Measurements from ENCODE around the gene NAP1L4.

NAP1L4 gene

GRCh38 chr11:2958251-2958650 is 33.9 kb downstream of the NAP1L4 start:
- Histone ChIP-seq H3K4me3 (ENCODE audit: insufficient read length, low read depth) (no peak overlapping the region), H3K9ac (ENCODE audit: insufficient read length, low read depth) (no peak overlapping the region), H3K9me3 (ENCODE audit: insufficient read depth, low read length) (no peaks in the 10 kb centered on the region), H3K36me3 (ENCODE audit: insufficient read depth, insufficient read length, low read length) (peaks cover 95% of the 10 kb centered on the region), H3K27me3 (ENCODE audit: insufficient read depth, insufficient read length) (no peaks in the 10 kb centered on the region), H3K4me1 (ENCODE audit: insufficient read depth, insufficient read length) (peaks cover 7% of the 10 kb centered on the region)
- DNase-seq (ENCODE audit: low read depth, low spot score): no peak
- TF ChIP-seq YY1 (IDR thresholded peaks at IDR 0.05; ENCODE audit: insufficient read depth, insufficient read length) (no peak), SUZ12 (IDR thresholded peaks at IDR 0.05; ENCODE audit: extremely low read depth, insufficient read depth, insufficient read length) (no peak), ZNF274 (IDR thresholded peaks at IDR 0.05; ENCODE audit: low read depth, low read length) (no peak)

GRCh38 chr11:2955906-2956476 is 36.1 kb downstream of the NAP1L4 start:
- Histone ChIP-seq H3K27me3 (ENCODE audit: insufficient read depth, insufficient read length) (no peaks in the 10 kb centered on the region), H3K4me3 (ENCODE audit: insufficient read length, low read depth) (no peak overlapping the region), H3K4me1 (ENCODE audit: insufficient read depth, insufficient read length) (peaks cover 4% of the 10 kb centered on the region), H3K9ac (ENCODE audit: insufficient read length, low read depth) (no peak overlapping the region), H3K36me3 (ENCODE audit: insufficient read depth, insufficient read length, low read length) (peaks cover 97% of the 10 kb centered on the region), H3K9me3 (ENCODE audit: insufficient read depth, low read length) (no peaks in the 10 kb centered on the region)
- DNase-seq (ENCODE audit: low read depth, low spot score): no peak
- TF ChIP-seq ZNF274 (IDR thresholded peaks at IDR 0.05; ENCODE audit: low read depth, low read length) (no peak), SUZ12 (IDR thresholded peaks at IDR 0.05; ENCODE audit: extremely low read depth, insufficient read depth, insufficient read length) (no peak), YY1 (IDR thresholded peaks at IDR 0.05; ENCODE audit: insufficient read depth, insufficient read length) (no peak)

DNA sequence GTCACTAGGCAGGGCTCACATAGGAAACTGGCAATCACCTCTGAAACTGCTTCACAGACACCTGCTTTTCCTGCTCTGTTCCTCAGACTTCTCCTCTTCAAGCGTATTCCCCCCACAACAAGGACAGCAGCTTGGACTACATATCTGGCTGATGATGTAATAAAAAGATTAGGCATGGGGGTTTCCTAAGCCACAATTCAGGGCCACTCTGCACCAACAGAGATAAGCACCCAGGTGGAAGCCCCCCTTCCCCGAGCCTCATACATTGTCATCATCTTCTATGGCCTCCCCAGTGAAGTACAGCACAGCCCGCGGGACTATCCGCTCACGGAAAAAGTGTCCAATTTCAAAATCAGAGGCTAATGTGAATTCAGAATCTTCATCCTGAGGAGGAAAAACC is 37.9 kb downstream of the NAP1L4 start:
- Histone ChIP-seq H3K9ac (ENCODE audit: insufficient read length, low read depth) (no peak overlapping the region), H3K27me3 (ENCODE audit: insufficient read depth, insufficient read length) (no peaks in the 10 kb centered on the region), H3K4me3 (ENCODE audit: insufficient read length, low read depth) (no peak overlapping the region), H3K9me3 (ENCODE audit: insufficient read depth, low read length) (no peaks in the 10 kb centered on the region), H3K4me1 (ENCODE audit: insufficient read depth, insufficient read length) (peaks cover 4% of the 10 kb centered on the region), H3K36me3 (ENCODE audit: insufficient read depth, insufficient read length, low read length) (peaks cover 99% of the 10 kb centered on the region)
- no peak for TF ChIP-seq SUZ12 (IDR thresholded peaks at IDR 0.05; ENCODE audit: extremely low read depth, insufficient read depth, insufficient read length)
- TF ChIP-seq YY1 (IDR thresholded peaks at IDR 0.05; ENCODE audit: insufficient read depth, insufficient read length): no peak
- no peak for TF ChIP-seq ZNF274 (IDR thresholded peaks at IDR 0.05; ENCODE audit: low read depth, low read length)
- no peak for DNase-seq (ENCODE audit: low read depth, low spot score)

DNA sequence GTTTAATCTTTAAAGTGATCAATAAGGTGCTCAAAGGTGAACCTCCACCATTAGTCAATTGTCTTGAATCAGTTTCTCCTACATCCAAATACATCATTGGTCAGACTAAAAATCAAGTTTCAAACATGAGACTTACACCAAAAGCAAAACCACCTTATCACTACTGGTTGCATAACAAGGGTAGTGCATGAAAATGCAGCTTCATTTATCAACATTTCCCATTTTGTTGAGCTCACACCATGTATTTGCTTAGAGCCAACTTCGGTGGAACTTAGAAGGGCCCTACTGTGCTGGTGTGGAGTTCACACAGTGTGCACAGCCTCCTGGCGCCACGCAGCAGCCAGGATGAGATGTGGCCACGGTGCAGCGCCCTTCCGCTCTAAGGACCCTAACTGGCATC is 39.8 kb downstream of the NAP1L4 start:
- Histone ChIP-seq H3K9ac (ENCODE audit: insufficient read length, low read depth) (no peak overlapping the region), H3K4me1 (ENCODE audit: insufficient read depth, insufficient read length) (peaks cover 12% of the 10 kb centered on the region), H3K36me3 (ENCODE audit: insufficient read depth, insufficient read length, low read length) (peaks cover 98% of the 10 kb centered on the region), H3K4me3 (ENCODE audit: insufficient read length, low read depth) (no peak overlapping the region), H3K9me3 (ENCODE audit: insufficient read depth, low read length) (no peaks in the 10 kb centered on the region), H3K27me3 (ENCODE audit: insufficient read depth, insufficient read length) (no peaks in the 10 kb centered on the region)
- DNase-seq (ENCODE audit: low read depth, low spot score): no peak
- TF ChIP-seq SUZ12 (IDR thresholded peaks at IDR 0.05; ENCODE audit: extremely low read depth, insufficient read depth, insufficient read length): no peak
- no peak for TF ChIP-seq ZNF274 (IDR thresholded peaks at IDR 0.05; ENCODE audit: low read depth, low read length)
- TF ChIP-seq YY1 (IDR thresholded peaks at IDR 0.05; ENCODE audit: insufficient read depth, insufficient read length): no peak

DNA sequence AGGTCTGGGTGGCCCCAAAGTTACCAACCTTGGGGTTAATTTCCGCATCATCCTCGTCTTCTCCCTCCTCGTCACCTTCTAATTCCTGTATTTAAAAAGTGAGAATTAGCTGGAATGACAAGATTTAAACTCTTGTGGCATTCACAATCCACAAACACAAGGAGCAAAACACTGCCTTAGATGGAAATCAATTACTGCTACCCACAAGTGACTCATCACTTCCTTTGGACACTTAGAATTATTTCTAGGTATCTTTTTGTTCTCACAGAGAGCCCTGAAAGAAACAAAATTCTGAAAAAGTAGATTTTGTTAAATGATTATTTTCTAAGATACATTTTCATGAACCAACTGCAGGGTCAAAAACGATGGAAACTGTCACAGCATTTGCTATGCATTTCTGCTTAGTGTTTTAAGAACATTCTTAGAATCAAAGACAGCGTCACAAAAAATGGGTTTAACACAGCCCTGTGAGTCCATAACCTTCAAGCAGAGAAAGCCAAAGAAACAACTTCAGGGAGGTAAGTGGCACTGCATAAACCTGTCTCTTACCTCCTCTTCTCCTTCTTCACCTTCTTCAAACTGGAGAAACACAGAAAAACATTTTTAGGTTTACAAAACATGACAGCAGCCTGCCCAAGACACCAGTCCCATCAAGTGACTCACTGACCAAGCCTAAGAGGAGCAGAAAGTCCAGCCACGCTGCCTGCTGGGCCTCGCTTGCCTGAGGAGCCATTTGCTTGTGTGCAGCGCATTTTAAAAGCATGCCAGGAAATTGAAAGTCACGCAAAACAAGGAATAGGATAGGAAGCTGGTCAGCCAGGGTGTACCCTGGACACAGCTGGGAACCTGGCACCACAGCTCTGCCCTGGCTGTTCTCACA is 40.7 kb downstream of the NAP1L4 start:
- no peak for TF ChIP-seq SUZ12 (IDR thresholded peaks at IDR 0.05; ENCODE audit: extremely low read depth, insufficient read depth, insufficient read length)
- TF ChIP-seq YY1 (IDR thresholded peaks at IDR 0.05; ENCODE audit: insufficient read depth, insufficient read length): no peak
- no peak for TF ChIP-seq ZNF274 (IDR thresholded peaks at IDR 0.05; ENCODE audit: low read depth, low read length)
- Histone ChIP-seq H3K36me3 (ENCODE audit: insufficient read depth, insufficient read length, low read length) (peaks cover 98% of the 10 kb centered on the region), H3K27me3 (ENCODE audit: insufficient read depth, insufficient read length) (no peaks in the 10 kb centered on the region), H3K4me1 (ENCODE audit: insufficient read depth, insufficient read length) (peaks cover 15% of the 10 kb centered on the region), H3K9ac (ENCODE audit: insufficient read length, low read depth) (no peak overlapping the region), H3K4me3 (ENCODE audit: insufficient read length, low read depth) (no peak overlapping the region), H3K9me3 (ENCODE audit: insufficient read depth, low read length) (no peaks in the 10 kb centered on the region)
- no peak for DNase-seq (ENCODE audit: low read depth, low spot score)

- TF ChIP-seq ZNF274 (IDR thresholded peaks at IDR 0.05; ENCODE audit: low read depth, low read length) (no peak), SUZ12 (IDR thresholded peaks at IDR 0.05; ENCODE audit: extremely low read depth, insufficient read depth, insufficient read length) (no peak), YY1 (IDR thresholded peaks at IDR 0.05; ENCODE audit: insufficient read depth, insufficient read length) (no peak)
- DNase-seq (ENCODE audit: low read depth, low spot score): no peak
- Histone ChIP-seq H3K27me3 (ENCODE audit: insufficient read depth, insufficient read length) (no peaks in the 10 kb centered on the region), H3K4me1 (ENCODE audit: insufficient read depth, insufficient read length) (peaks cover 16% of the 10 kb centered on the region), H3K4me3 (ENCODE audit: insufficient read length, low read depth) (no peak overlapping the region), H3K36me3 (ENCODE audit: insufficient read depth, insufficient read length, low read length) (peaks cover 97% of the 10 kb centered on the region), H3K9ac (ENCODE audit: insufficient read length, low read depth) (no peak overlapping the region), H3K9me3 (ENCODE audit: insufficient read depth, low read length) (no peaks in the 10 kb centered on the region)
Measured at GRCh38 chr11:2950825-2951224, 41.3 kb downstream of the NAP1L4 start.

DNA sequence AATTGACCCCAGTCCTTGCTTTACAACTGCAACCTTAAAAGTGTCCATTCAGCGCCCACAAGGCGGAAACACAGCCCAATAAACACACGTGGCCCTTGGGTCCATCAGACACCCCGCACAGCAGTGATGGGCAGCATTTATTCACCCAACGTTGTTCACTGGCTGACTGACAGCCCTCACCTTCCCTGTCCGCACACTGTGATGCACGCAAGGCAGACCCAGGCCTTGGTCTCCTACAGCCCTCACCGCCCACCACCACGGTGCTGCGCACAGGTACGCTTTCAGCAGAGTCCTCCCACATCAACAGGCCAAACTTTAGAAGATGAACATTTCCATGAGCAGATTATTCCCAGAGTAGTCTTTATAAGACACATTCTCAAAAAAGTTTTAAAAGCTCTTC is 42.2 kb downstream of the NAP1L4 start:
- no peaks in the 10 kb centered on the region for H3K27me3 ChIP-seq (ENCODE audit: insufficient read depth, insufficient read length)
- no peaks in the 10 kb centered on the region for H3K9me3 ChIP-seq (ENCODE audit: insufficient read depth, low read length)
- TF ChIP-seq YY1 (IDR thresholded peaks at IDR 0.05; ENCODE audit: insufficient read depth, insufficient read length) (no peak), ZNF274 (IDR thresholded peaks at IDR 0.05; ENCODE audit: low read depth, low read length) (no peak), SUZ12 (IDR thresholded peaks at IDR 0.05; ENCODE audit: extremely low read depth, insufficient read depth, insufficient read length) (no peak)
- H3K36me3 ChIP-seq (ENCODE audit: insufficient read depth, insufficient read length, low read length): peaks cover 96% of the 10 kb centered on the region
- H3K9ac ChIP-seq (ENCODE audit: insufficient read length, low read depth): no peak overlapping the region
- no peak for DNase-seq (ENCODE audit: low read depth, low spot score)
- no peak overlapping the region for H3K4me3 ChIP-seq (ENCODE audit: insufficient read length, low read depth)
- peaks cover 22% of the 10 kb centered on the region for H3K4me1 ChIP-seq (ENCODE audit: insufficient read depth, insufficient read length)
